Heart right ventricle (tissue), 16 donors: ENCODE measurements around the gene SNX8. TPM values are rescaled to one million over a fixed set of nuclear protein-coding genes. Genes with fewer than 3 reads are reported as not detected.

Experiments
- ATAC-seq, 8 donors: fragments of 200-7000 bp; cut with Tn5 transposase; one replicate each; pipeline ENCODE4 v1.9.1; 2020; ENCODE audit warnings: mild to moderate bottlenecking in 8 of 8, moderate library complexity in 8 of 8, moderate number of reproducible peaks in 1 of 8
- DNase-seq, 2 donors: peaks; one replicate each; pipeline ENCODE4 v3.0.0-alpha.2; 2020
- H3K27ac ChIP-seq, 10 donors: fragments of 200-600 bp; sonication (generic) in 2 of 10; one replicate each; pipeline versions ENCODE4 v1.5.0 to v1.8.0; 2020 to 2022; ENCODE audit warnings: mild to moderate bottlenecking in 3 of 10
- H3K27me3 ChIP-seq, 7 donors: fragments of 200-600 bp; one replicate each; pipeline ENCODE4 v1.8.0; 2021 to 2022; ENCODE audit warnings: mild to moderate bottlenecking in 2 of 7
- H3K36me3 ChIP-seq, 9 donors: fragments of 200-600 bp; sonication (generic) in 1 of 9; one replicate each; pipeline versions ENCODE4 v1.5.0 to v1.8.0; 2020 to 2022; ENCODE audit warnings: mild to moderate bottlenecking in 2 of 9
- H3K4me1 ChIP-seq, 9 donors: fragments of 200-600 bp; sonication (generic) in 1 of 9; one replicate each; pipeline versions ENCODE4 v1.5.0 to v1.8.0; 2020 to 2022; ENCODE audit warnings: mild to moderate bottlenecking in 4 of 9
- H3K4me3 ChIP-seq, 10 donors: fragments of 200-600 bp; sonication (generic) in 2 of 10; one replicate each; pipeline versions ENCODE4 v1.5.0 to v1.8.0; 2020 to 2022; ENCODE audit warnings: mild to moderate bottlenecking in 7 of 10, moderate library complexity in 2 of 10
- H3K9me3 ChIP-seq, 11 donors: fragments of 200-600 bp in 10 of 11; sonication (generic) in 2 of 11; one replicate each; pipeline versions ENCODE4 v1.5.0 to v1.8.0; 2013 to 2022; ENCODE audit warnings: mild to moderate bottlenecking in 2 of 11, control low read depth in 1 of 11, moderate library complexity in 1 of 11
- WGBS, 2 donors: extraction: QIAGEN DNeasy Blood & Tissue Kit; methylation state at CpG; one replicate each; pipeline ENCODE4 v1.1.7; 2013; ENCODE audit warnings: inconsistent platforms in 1 of 2; 5-methylcytosine and 5-hydroxymethylcytosine counted together
- intact Hi-C, 10 donors: fragments of 100-400 bp; cut with DNase I; formaldehyde crosslinking; loops; one replicate each; pipeline versions ENCODE4 v1.11.1 to v1.14.2; 2022
- polyA plus RNA-seq, 2 donors: library from polyadenylated mRNA; stranded (reverse); fragments of 200-250 nt; gene quantifications; one replicate each; pipeline ENCODE4 v1.2.3, GENCODE V29; 2013
- total RNA-seq, 10 donors: library from RNA; stranded (reverse); fragmentation: NEBNext Ultra II Directional in 3 of 10; extraction: Animal tissue kit (Norgen Biotek cat#: 25700) in 3 of 10; gene quantifications; one replicate each; pipeline versions ENCODE4 v1.2.1 to v1.2.4, GENCODE V29; 2021 to 2023
- TF ChIP-seq, protein P1 (sequence below), 9 donors: fragments of 200-600 bp; sonication (generic) in 2 of 9; IDR thresholded peaks; one replicate each; pipeline versions ENCODE4 v1.5.0 to v1.8.0; 2021 to 2022; ENCODE audit warnings: antibody characterized with exemption in 9 of 9, mild to moderate bottlenecking in 5 of 9, moderate library complexity in 1 of 9
- donor health status: Arrhythmogenic right ventricular cardiomyopathy.
- donor health status: ischemic (EF 13 %, LVEDD 7.1; RV severe dilation, severe dysfunction).
- donor health status: healthy with polysubstance abuse.
- donor health status: DM: no; HTN: yes; CAD: no.
- donor health status: DM: no; HTN: no; CAD: no.
- donor health status: ischemic (EF 25% LVEDD 6.9; RV normal size, moderate dysfunction).
- donor health status: ischemic (EF 25% LVEDD 5.7; RV mildly dilated, moderate dysfunction).
- donor health status: healthy.
- donor health status: DM: yes; HTN: yes; CAD: no.
- donor health status: Ischemic cardiomyopathy.
- donor health status: ischemic (EF 35%, LVEDD 5.7; RV mildly dilated, moderate dysfunction).
- donor health status: nonischemic (EF 11% LVEDD 7.7; RV severe dilation, severe dysfunction).
- donor health status: DM: yes; HTN: yes; CAD: no.
- donor health status: PGD.
- donor health status: ischemic (EF 29% LVEDD 5.4; RV normal size, mild dysfunction).
- donor health status: nonischemic (EF 23%, LVEDD 6.1; RV moderate dilation, normal function).

Gene SNX8
- total and polyA plus RNA-seq, 12 donors, result 14.7 to 31.8 (median 20.4) TPM

DNA sequence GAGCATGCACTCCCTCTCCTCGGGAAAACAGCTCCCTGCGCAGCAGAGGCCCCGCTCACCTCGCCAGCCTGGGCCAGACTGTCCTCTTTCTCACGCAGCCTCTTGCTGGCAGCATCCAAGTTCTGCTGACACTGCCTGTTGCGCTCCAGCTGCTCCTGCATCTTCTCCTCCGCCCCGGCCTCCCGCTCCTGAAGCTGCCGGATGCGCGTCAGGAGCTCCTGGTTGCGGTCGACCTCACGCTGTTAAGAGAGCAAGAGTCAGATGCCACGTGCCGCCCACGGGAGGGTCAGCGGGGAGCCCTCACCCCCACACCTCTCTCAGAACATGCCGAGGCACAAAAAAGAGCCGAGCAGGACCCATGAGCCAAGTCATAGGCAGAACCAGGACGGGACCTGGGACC is 91.7 kb downstream of the SNX8 start:
- ATAC-seq, result no peak
- intact Hi-C loops, result no loop called here
- Histone ChIP-seq H3K36me3 (peaks cover 0 to 95% (median 18%) of the 10 kb centered on the region in 9 donors), H3K4me3 (no peak overlapping the region), H3K9me3 (no peaks in the 10 kb centered on the region), H3K4me1 (peaks cover 0 to 7% (median 0%) of the 10 kb centered on the region in 9 donors), H3K27ac (no peak overlapping the region), H3K27me3 (no peaks in the 10 kb centered on the region)
- TF ChIP-seq, protein P1, sequence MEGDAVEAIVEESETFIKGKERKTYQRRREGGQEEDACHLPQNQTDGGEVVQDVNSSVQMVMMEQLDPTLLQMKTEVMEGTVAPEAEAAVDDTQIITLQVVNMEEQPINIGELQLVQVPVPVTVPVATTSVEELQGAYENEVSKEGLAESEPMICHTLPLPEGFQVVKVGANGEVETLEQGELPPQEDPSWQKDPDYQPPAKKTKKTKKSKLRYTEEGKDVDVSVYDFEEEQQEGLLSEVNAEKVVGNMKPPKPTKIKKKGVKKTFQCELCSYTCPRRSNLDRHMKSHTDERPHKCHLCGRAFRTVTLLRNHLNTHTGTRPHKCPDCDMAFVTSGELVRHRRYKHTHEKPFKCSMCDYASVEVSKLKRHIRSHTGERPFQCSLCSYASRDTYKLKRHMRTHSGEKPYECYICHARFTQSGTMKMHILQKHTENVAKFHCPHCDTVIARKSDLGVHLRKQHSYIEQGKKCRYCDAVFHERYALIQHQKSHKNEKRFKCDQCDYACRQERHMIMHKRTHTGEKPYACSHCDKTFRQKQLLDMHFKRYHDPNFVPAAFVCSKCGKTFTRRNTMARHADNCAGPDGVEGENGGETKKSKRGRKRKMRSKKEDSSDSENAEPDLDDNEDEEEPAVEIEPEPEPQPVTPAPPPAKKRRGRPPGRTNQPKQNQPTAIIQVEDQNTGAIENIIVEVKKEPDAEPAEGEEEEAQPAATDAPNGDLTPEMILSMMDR (IDR thresholded peaks at IDR 0.05), result no peak
- 92 to 96% methylated on average over 22 of the region's 22 CpGs for WGBS, 2 donors
- DNase-seq, result no peak

DNA sequence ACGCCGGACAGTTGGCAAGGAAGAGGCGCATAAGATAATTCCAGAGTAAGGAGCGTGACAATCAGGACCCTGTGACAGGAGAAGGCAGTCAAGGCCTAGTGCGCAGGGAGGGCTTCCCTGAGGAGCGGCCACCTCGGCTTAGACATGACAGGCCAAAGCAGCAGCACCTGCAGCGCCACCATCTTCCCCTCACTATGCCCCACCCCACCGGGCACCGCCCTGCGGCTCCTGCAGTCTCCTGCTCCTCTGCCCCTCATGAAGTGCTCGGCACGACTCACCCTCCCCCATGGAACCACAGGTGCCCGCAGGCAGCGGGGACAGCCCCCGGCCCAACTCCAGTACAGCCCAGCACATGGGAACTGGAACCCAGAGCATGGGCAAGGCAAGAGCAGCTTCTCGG is 93.3 kb downstream of the SNX8 start:
- peaks cover 0 to 7% (median 0%) of the 10 kb centered on the region in 9 donors for H3K4me1 ChIP-seq
- H3K27ac ChIP-seq, result no peak overlapping the region
- no peak overlapping the region for H3K4me3 ChIP-seq
- TF ChIP-seq, protein P1 (IDR thresholded peaks at IDR 0.05), result no peak
- peaks cover 0 to 95% (median 28%) of the 10 kb centered on the region in 9 donors for H3K36me3 ChIP-seq
- no peak for DNase-seq
- H3K9me3 ChIP-seq, result no peaks in the 10 kb centered on the region
- intact Hi-C loops, result no loop called here
- ATAC-seq, result no peak
- H3K27me3 ChIP-seq, result no peaks in the 10 kb centered on the region
- 90 to 96% methylated on average over 16 to 17 of the region's 17 CpGs for WGBS, 2 donors

GRCh38 chr7:2220506-2220905 is 93.7 kb downstream of the SNX8 start:
- Histone ChIP-seq H3K4me3 (no peak overlapping the region), H3K4me1 (peaks cover 0 to 11% (median 0%) of the 10 kb centered on the region in 9 donors), H3K9me3 (peaks cover 0 to 1% (median 0%) of the 10 kb centered on the region in 11 donors), H3K36me3 (peaks cover 0 to 95% (median 28%) of the 10 kb centered on the region in 9 donors), H3K27ac (no peak overlapping the region), H3K27me3 (no peaks in the 10 kb centered on the region)
- TF ChIP-seq, protein P1 (IDR thresholded peaks at IDR 0.05), result no peak
- DNase-seq (no peak), ATAC-seq (no peak)
- intact Hi-C loops, result no loop called here
- 90 to 96% methylated on average over 16 of the region's 16 CpGs for WGBS, 2 donors

DNA sequence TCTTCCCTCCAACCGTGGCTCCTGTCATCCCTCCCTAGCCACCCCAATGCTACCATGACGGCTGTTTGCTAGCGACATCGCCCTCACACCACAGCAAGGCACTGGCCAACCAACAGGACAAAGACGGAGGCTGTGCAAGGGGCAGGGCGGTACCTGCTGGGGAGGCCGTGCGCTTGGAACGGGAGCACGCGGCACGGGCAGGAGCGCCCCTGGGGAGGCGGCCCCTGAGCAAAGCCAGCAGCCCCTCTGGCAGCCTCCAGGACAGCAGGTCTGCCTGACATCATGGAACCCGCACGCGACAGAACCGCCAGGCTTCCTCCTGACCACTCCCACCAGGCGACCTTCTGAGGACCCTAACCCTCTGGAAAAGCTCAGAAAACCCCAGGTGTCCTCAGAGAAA is 94.2 kb downstream of the SNX8 start:
- Histone ChIP-seq H3K4me3 (no peak overlapping the region), H3K27me3 (no peaks in the 10 kb centered on the region), H3K9me3 (peaks cover 0 to 3% (median 0%) of the 10 kb centered on the region in 11 donors), H3K4me1 (peaks cover 0 to 15% (median 0%) of the 10 kb centered on the region in 9 donors), H3K36me3 (peaks cover 0 to 95% (median 28%) of the 10 kb centered on the region in 9 donors), H3K27ac (no peak overlapping the region)
- ATAC-seq (peak in 1 of 8 donors; percentile 8), DNase-seq (no peak)
- 95 to 96% methylated on average over 19 of the region's 19 CpGs for WGBS, 2 donors
- TF ChIP-seq, protein P1 (IDR thresholded peaks at IDR 0.05), result no peak
- intact Hi-C loops, result no loop called here
